ENCODE measurements around the gene SCD5.

DNA sequence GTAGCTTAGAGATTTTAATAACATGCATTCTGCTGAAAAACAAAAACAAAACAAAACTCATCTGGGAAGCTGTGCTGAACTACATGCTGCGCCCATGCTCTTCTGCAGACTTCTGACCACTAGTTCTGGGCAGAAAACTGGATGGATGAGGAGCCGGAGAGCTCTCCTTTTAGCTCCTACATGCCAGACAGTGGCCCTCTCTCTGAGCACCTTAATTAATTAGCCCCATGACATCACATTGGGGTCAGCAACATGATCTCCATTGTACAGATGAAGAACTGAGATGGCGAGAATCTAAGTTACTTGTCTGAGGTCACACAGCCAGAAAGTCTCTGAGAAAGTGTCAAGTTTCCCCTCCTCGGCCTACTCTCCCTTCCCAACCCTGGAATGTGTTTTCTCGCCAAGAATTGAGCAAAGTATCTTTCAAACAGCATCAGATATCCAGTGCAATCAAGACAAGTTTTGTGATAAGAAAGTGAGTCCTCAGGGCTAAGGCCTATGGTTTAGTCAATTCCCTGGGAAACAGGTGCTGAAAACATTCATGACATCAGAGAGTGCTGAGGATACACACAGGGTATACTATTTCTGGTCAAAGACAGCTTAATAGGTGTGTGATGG, 21.6 kb downstream of the SCD5 start:
- TF ChIP-seq, protein P1, sequence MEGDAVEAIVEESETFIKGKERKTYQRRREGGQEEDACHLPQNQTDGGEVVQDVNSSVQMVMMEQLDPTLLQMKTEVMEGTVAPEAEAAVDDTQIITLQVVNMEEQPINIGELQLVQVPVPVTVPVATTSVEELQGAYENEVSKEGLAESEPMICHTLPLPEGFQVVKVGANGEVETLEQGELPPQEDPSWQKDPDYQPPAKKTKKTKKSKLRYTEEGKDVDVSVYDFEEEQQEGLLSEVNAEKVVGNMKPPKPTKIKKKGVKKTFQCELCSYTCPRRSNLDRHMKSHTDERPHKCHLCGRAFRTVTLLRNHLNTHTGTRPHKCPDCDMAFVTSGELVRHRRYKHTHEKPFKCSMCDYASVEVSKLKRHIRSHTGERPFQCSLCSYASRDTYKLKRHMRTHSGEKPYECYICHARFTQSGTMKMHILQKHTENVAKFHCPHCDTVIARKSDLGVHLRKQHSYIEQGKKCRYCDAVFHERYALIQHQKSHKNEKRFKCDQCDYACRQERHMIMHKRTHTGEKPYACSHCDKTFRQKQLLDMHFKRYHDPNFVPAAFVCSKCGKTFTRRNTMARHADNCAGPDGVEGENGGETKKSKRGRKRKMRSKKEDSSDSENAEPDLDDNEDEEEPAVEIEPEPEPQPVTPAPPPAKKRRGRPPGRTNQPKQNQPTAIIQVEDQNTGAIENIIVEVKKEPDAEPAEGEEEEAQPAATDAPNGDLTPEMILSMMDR (conservative IDR thresholded peaks at IDR 0.05): no peak
- no peak for TF ChIP-seq ZFX (IDR thresholded peaks at IDR 0.05)
